WERI-Rb-1 (cell line): ENCODE results near the gene HSBP1.
A peak's percentile ranks its signal among the peaks of the same experiment; 100 is the strongest.

Experiments
- DNase-seq: peaks from one replicate; pipeline ENCODE4 v3.0.0-alpha.2; 2020
- H3K27ac ChIP-seq: fragments of 250-450 bp; sonication (Bioruptor Pico); 2 replicates; pipeline ENCODE4 v1.5.1; 2020; ENCODE audit warnings: mild to moderate bottlenecking, moderate library complexity
- H3K27me3 ChIP-seq: fragments of 250-450 bp; sonication (Bioruptor Pico); 2 replicates; pipeline ENCODE4 v1.5.1; 2021; ENCODE audit warnings: mild to moderate bottlenecking, low read depth, moderate library complexity; ENCODE audit not compliant: insufficient read depth, severe bottlenecking
- H3K36me3 ChIP-seq: fragments of 250-450 bp; sonication (Bioruptor Pico); 2 replicates; pipeline ENCODE4 v1.5.1; 2020; ENCODE audit warnings: mild to moderate bottlenecking, moderate library complexity
- H3K4me3 ChIP-seq: 2 replicates; pipeline ENCODE4 v1.5.1; 2011; ENCODE audit warnings: low read depth, mild to moderate bottlenecking, control low read depth, low read length
- H3K9me3 ChIP-seq: fragments of 250-450 bp; sonication (Bioruptor Pico); 2 replicates; pipeline ENCODE4 v1.5.1; 2021; ENCODE audit warnings: mild to moderate bottlenecking, moderate library complexity; ENCODE audit not compliant: severe bottlenecking
- CTCF ChIP-seq: IDR thresholded peaks from 2 replicates; pipeline ENCODE4 v1.5.1; 2011; ENCODE audit warnings: low read depth, mild to moderate bottlenecking, control low read depth, inconsistent platforms, low read length

HSBP1 gene

GRCh38 chr16:83807710-83808572 is at the start of gene HSBP1:
TSS of gene HSBP1 (plus strand) at chr16:83807978. CDS start at chr16:83808077, 99 bp downstream.
- TF ChIP-seq CTCF = no peak
- H3K27ac ChIP-seq = peak within 1 kb of the TSS; percentile 78
- peak; percentile 87 for DNase-seq

GRCh38 chr16:83762141-83762991 is 45.4 kb upstream of the HSBP1 start:
- Histone ChIP-seq H3K27ac (no peak overlapping the region), H3K4me3 (no peak overlapping the region), H3K36me3 (no peaks in the 10 kb centered on the region), H3K27me3 (no peaks in the 10 kb centered on the region), H3K9me3 (no peaks in the 10 kb centered on the region)
- no peak for TF ChIP-seq CTCF
- DNase-seq = no peak

More at GRCh38 chr16:83807710-83808572, at the start of gene HSBP1:
- Histone ChIP-seq H3K36me3 (no peaks in the 10 kb centered on the region; the same call in 1 of the 2 replicates), H3K9me3 (no peaks in the 10 kb centered on the region), H3K4me3 (peak within 1 kb of the TSS; percentile 49), H3K27me3 (no peaks in the 10 kb centered on the region)

GRCh38 chr16:83762992-83763358 is 44.8 kb upstream of the HSBP1 start:
- no peaks in the 10 kb centered on the region for H3K36me3 ChIP-seq
- no peaks in the 10 kb centered on the region for H3K27me3 ChIP-seq
- DNase-seq = no peak
- no peaks in the 10 kb centered on the region for H3K9me3 ChIP-seq
- no peak for TF ChIP-seq CTCF
- H3K4me3 ChIP-seq = no peak overlapping the region
- H3K27ac ChIP-seq = no peak overlapping the region

GRCh38 chr16:83768986-83769385 is 38.8 kb upstream of the HSBP1 start:
- Histone ChIP-seq H3K27ac (no peak overlapping the region), H3K36me3 (no peaks in the 10 kb centered on the region), H3K9me3 (no peaks in the 10 kb centered on the region), H3K4me3 (no peak overlapping the region), H3K27me3 (no peaks in the 10 kb centered on the region)
- no peak for TF ChIP-seq CTCF
- DNase-seq = no peak

- Histone ChIP-seq H3K9me3 (no peaks in the 10 kb centered on the region), H3K27me3 (no peaks in the 10 kb centered on the region), H3K4me3 (no peak overlapping the region), H3K36me3 (no peaks in the 10 kb centered on the region), H3K27ac (no peak overlapping the region)
- TF ChIP-seq CTCF = no peak
- DNase-seq = no peak
Observed at GRCh38 chr16:83769397-83770008, 38.3 kb upstream of the HSBP1 start.
